Stimulated activated CD8-positive, alpha-beta memory T cell treated with anti-CD3 and anti-CD28 coated beads, Interleukin-15, amount 100 ng/mL, for 1 hour (primary cell): ENCODE results near the gene ERC1.

Source experiments
- DNase-seq: peaks from one replicate; pipeline ENCODE4 v3.0.0-alpha.2; 2020; ENCODE audit warnings: low read depth

The ERC1 gene

GRCh38 chr12:1540690-1541089 is 549.7 kb downstream of the ERC1 start:
- no peak for DNase-seq

GRCh38 chr12:1542599-1542998 is 551.6 kb downstream of the ERC1 start:
- no peak for DNase-seq

GRCh38 chr12:1544996-1545700 is 554.1 kb downstream of the ERC1 start:
- DNase-seq: no peak
